ENCODE data around the gene STK32C.

STK32C gene

DNA sequence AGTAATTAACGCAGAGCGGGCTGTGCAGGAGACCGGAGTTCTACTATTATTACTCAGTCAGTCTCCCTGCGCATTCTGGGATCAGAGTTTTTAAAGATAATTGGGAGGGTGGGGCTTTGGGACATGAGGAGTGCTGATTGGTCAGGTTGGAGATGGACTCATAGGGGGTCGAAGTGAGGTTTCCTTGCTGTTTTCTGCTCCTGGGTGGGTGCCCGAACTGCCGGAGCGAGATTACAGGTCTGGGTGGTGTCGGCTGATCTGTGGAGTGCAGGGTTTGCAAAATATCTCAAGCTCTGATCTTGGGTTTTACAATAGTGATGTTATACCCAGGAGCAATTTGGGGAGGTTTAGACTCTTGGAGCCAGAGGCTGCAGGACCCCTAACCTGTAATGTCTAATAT, 20.4 kb upstream of the STK32C start:
- no peak for DNase-seq (ENCODE audit: low read depth)
- H3K4me3 ChIP-seq (ENCODE audit: low read length): no peak overlapping the region
- TF ChIP-seq, protein P1, sequence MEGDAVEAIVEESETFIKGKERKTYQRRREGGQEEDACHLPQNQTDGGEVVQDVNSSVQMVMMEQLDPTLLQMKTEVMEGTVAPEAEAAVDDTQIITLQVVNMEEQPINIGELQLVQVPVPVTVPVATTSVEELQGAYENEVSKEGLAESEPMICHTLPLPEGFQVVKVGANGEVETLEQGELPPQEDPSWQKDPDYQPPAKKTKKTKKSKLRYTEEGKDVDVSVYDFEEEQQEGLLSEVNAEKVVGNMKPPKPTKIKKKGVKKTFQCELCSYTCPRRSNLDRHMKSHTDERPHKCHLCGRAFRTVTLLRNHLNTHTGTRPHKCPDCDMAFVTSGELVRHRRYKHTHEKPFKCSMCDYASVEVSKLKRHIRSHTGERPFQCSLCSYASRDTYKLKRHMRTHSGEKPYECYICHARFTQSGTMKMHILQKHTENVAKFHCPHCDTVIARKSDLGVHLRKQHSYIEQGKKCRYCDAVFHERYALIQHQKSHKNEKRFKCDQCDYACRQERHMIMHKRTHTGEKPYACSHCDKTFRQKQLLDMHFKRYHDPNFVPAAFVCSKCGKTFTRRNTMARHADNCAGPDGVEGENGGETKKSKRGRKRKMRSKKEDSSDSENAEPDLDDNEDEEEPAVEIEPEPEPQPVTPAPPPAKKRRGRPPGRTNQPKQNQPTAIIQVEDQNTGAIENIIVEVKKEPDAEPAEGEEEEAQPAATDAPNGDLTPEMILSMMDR (IDR thresholded peaks at IDR 0.05; ENCODE audit: insufficient read depth, low read depth, low read length, missing control alignments): no peak

DNA sequence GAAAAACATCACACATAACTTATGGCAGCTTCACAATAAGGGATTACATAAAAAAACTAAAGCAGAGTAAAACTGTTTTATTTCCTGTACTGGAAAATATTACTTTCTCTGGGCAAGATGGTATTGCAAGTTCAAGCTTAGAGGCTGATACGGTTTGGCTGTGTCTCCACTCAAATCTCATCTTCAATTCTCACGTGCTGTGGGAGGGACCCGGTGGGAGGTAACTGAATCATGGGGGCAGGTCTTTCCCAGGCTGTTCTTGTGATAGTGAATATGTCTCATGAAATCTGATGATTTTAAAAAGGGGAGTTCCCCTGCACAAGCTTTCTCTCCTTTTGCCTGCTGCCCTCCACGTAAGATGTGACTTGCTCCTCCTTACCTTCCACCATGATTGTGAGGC, 19.2 kb upstream of the STK32C start:
- TF ChIP-seq, protein P1 (IDR thresholded peaks at IDR 0.05; ENCODE audit: insufficient read depth, low read depth, low read length, missing control alignments): no peak
- H3K4me3 ChIP-seq (ENCODE audit: low read length): no peak overlapping the region
- DNase-seq (ENCODE audit: low read depth): no peak

DNA sequence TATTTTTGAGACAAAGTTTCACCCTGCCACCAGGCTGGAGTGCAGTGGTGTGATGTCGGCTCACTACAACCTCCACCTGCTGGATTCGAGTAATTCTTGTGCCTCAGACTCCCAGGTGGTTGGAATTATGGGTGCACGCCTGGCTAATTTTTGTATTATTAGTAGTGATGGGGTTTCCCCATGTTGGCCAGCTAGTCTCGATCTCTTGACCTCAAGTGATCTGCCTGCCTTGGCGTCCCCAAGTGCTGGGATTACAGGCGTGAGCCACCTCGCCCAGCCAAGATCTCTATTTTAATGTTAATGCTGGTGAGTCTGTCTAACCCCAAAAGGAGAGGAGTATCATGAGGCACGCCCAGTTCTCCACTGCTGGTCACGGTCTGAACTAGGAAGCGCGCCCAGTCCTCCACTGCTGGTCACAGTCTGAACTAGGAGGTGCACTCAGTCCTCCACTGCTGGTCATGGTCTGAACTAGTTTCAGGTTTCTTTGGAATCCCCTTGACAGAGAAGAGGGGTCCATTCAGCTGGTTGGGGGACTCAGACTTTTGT, 18.7 kb upstream of the STK32C start:
- DNase-seq (ENCODE audit: low read depth): no peak
- TF ChIP-seq, protein P1 (IDR thresholded peaks at IDR 0.05; ENCODE audit: insufficient read depth, low read depth, low read length, missing control alignments): no peak
- H3K4me3 ChIP-seq (ENCODE audit: low read length): no peak overlapping the region

DNA sequence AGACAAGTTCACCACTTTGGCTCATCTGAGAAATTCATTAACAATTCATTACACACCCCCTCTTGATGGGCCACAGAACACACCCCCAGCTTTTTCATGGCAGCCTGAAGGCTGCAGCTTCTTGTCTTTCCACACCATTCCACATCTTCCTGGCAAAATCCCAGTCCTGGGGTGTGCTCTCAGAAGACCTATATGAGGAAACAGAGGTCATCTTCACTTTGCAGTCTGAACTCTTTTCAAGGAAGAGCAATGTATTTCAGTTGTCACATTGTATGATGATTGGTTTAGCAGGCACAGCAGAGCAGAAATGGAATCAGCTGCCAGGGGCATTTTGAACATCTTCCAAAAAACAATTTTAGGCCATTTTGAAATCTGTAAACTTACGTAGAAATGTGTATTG, 16.4 kb upstream of the STK32C start:
- TF ChIP-seq, protein P1 (IDR thresholded peaks at IDR 0.05; ENCODE audit: insufficient read depth, low read depth, low read length, missing control alignments): no peak
- H3K4me3 ChIP-seq (ENCODE audit: low read length): no peak overlapping the region
- DNase-seq (ENCODE audit: low read depth): no peak

DNA sequence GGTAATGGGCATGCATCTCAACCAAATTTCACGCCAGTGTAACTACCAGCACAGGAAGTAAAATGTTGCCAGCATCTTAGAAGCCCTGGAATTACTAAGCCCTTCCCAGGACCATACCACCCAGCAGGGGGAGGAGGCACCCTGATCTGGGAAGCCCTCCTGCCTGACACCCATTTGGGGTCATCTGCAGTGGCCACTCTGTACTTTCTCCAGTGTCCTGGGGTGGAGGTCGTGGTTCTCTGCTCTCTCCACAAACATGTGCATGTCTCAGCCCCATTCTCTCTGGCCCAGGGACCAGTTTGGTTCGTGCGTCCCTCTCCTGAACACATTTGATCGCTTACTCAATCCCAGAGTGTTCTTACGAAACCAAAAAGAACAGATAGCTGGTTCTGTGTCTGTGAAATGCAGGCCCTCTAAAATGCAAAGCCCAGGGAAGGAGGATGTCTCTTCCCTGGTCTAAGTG, 14.9 kb upstream of the STK32C start:
- TF ChIP-seq, protein P1 (IDR thresholded peaks at IDR 0.05; ENCODE audit: insufficient read depth, low read depth, low read length, missing control alignments): no peak
- DNase-seq (ENCODE audit: low read depth): peak; percentile 14
- no peak overlapping the region for H3K4me3 ChIP-seq (ENCODE audit: low read length)

DNA sequence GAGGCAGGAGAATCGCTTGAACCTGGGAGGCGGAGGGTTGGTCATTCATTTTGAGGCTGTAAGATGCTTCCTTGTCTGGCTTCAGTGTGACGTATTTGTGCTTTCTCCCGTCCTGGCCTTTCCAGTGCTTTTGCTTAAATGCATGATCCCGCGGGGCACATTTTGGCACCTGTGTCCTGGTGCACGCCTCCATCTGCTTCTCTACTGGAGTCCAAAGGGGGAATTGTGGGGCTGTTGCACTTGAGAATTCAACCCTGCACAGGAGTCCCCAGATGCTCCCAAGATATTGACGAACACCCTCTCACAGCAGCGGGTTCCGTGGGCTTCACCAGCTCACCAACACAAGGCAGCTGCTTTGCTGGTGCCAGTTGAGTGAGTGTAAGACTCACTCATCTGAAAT, 14.0 kb upstream of the STK32C start:
- TF ChIP-seq, protein P1 (IDR thresholded peaks at IDR 0.05; ENCODE audit: insufficient read depth, low read depth, low read length, missing control alignments): no peak
- DNase-seq (ENCODE audit: low read depth): no peak
- no peak overlapping the region for H3K4me3 ChIP-seq (ENCODE audit: low read length)
